Vagina (tissue), 2 donors: Measurements from ENCODE around the gene SLC17A5.

Experiments used
- POLR2A ChIP-seq, 2 donors: fragments of 450-650 bp; IDR thresholded peaks; one replicate each; pipeline ENCODE4 v1.6.1; 2017; ENCODE audit warnings: antibody characterized with exemption in 2 of 2, mild to moderate bottlenecking in 2 of 2, moderate library complexity in 2 of 2
- POLR2AphosphoS5 ChIP-seq, 2 donors: sonication (generic); formaldehyde crosslinking; IDR thresholded peaks; one replicate each; pipeline ENCODE4 v1.9.0; 2017; ENCODE audit warnings: antibody characterized with exemption in 2 of 2, mild to moderate bottlenecking in 2 of 2, low read depth in 1 of 2; ENCODE audit not compliant: insufficient read depth in 1 of 2
- TF ChIP-seq, protein P1 (sequence below), 3 experiments: fragments of 450-650 bp in 2 of 3; fragments of 200-600 bp in 1 of 3; sonication (generic) in 1 of 3; IDR thresholded peaks; one replicate each; pipeline ENCODE4 v1.5.1; 2017 to 2019; ENCODE audit warnings: antibody characterized with exemption in 3 of 3, mild to moderate bottlenecking in 2 of 3, moderate library complexity in 2 of 3

DNA sequence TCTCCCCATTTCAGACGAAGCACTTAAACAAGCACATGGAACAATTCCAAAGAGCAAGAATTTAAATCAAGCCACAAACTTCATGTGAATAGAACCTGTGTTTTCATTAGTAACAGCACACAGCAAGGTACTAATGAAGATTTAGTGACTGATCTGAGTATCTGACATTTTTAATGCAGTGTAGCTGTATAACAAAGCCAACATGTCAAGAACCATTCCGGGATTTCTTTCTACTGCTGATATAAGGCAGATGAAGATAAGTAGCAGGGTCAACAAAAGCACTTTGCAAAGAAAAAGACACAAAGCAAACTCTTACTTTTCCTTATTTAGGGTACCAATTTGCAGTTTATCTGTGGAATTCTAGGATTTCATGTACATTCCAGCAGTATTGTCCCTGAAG is 11.3 kb downstream of the SLC17A5 start:
- no peak for TF ChIP-seq POLR2AphosphoS5 (IDR thresholded peaks at IDR 0.05; ENCODE audit: insufficient read depth in 1 of 2, low read depth in 1 of 2)
- TF ChIP-seq, protein P1, sequence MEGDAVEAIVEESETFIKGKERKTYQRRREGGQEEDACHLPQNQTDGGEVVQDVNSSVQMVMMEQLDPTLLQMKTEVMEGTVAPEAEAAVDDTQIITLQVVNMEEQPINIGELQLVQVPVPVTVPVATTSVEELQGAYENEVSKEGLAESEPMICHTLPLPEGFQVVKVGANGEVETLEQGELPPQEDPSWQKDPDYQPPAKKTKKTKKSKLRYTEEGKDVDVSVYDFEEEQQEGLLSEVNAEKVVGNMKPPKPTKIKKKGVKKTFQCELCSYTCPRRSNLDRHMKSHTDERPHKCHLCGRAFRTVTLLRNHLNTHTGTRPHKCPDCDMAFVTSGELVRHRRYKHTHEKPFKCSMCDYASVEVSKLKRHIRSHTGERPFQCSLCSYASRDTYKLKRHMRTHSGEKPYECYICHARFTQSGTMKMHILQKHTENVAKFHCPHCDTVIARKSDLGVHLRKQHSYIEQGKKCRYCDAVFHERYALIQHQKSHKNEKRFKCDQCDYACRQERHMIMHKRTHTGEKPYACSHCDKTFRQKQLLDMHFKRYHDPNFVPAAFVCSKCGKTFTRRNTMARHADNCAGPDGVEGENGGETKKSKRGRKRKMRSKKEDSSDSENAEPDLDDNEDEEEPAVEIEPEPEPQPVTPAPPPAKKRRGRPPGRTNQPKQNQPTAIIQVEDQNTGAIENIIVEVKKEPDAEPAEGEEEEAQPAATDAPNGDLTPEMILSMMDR (IDR thresholded peaks at IDR 0.05) = no peak
- no peak for TF ChIP-seq POLR2A (IDR thresholded peaks at IDR 0.05)
